HL-60 (cell line): ENCODE measurements around the gene DPH1.

Source experiments
- GABPA ChIP-seq: IDR thresholded peaks from 2 replicates; pipeline ENCODE4 v1.6.1; 2012; ENCODE audit warnings: low read depth
- POLR2AphosphoS5 ChIP-seq: IDR thresholded peaks from 2 replicates; pipeline ENCODE4 v1.6.1; 2012; ENCODE audit warnings: low read depth
- TF ChIP-seq, protein P1 (sequence below): IDR thresholded peaks from one replicate; pipeline ENCODE4 v1.5.1; 2011; ENCODE audit warnings: low read length, control low read depth, inconsistent platforms; ENCODE audit not compliant: insufficient read depth
- TF ChIP-seq, protein P2 (sequence below): IDR thresholded peaks from 2 replicates; pipeline ENCODE4 v1.6.1; 2012; ENCODE audit warnings: low read depth; ENCODE audit not compliant: insufficient replicate concordance

DNA sequence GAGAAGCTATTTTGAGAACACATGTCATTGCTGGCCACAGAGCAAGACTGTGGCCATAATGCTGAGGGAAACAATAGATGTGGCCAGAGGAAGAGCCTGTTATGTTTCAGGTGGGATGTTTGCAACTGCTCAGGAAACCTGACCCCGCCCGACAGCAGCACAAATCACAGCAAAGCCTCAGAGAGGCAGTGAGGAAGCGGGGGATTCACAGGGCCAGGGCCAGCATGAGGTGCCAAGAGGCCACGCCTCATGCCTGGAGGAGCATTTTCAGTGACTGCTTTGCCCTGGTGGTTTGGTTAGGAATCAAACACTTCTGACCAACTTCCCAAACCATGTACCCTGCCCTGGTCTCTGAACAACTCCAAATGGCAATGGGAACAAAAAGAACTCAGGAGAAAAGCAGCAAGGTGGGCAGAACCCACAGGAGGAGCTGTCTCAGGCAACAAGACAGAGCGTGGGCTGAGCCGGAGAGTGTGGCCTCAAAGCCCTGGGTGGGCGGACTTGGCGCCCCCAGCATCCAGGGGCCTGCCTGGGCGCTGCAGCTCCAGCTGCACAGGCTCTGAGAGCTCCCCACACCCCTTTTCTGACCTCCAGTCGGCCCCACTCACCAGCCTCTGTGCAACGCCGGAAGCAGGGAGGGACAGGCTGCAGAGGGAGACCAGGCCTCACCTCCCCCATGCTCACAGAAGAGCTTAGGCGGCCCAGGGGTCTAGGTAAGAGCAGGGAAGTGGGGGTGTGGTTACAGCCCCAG, 45.6 kb downstream of the DPH1 start:
- TF ChIP-seq, protein P1, sequence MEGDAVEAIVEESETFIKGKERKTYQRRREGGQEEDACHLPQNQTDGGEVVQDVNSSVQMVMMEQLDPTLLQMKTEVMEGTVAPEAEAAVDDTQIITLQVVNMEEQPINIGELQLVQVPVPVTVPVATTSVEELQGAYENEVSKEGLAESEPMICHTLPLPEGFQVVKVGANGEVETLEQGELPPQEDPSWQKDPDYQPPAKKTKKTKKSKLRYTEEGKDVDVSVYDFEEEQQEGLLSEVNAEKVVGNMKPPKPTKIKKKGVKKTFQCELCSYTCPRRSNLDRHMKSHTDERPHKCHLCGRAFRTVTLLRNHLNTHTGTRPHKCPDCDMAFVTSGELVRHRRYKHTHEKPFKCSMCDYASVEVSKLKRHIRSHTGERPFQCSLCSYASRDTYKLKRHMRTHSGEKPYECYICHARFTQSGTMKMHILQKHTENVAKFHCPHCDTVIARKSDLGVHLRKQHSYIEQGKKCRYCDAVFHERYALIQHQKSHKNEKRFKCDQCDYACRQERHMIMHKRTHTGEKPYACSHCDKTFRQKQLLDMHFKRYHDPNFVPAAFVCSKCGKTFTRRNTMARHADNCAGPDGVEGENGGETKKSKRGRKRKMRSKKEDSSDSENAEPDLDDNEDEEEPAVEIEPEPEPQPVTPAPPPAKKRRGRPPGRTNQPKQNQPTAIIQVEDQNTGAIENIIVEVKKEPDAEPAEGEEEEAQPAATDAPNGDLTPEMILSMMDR: no peak
- TF ChIP-seq POLR2AphosphoS5 (no peak), GABPA (no peak)
- TF ChIP-seq, protein P2, sequence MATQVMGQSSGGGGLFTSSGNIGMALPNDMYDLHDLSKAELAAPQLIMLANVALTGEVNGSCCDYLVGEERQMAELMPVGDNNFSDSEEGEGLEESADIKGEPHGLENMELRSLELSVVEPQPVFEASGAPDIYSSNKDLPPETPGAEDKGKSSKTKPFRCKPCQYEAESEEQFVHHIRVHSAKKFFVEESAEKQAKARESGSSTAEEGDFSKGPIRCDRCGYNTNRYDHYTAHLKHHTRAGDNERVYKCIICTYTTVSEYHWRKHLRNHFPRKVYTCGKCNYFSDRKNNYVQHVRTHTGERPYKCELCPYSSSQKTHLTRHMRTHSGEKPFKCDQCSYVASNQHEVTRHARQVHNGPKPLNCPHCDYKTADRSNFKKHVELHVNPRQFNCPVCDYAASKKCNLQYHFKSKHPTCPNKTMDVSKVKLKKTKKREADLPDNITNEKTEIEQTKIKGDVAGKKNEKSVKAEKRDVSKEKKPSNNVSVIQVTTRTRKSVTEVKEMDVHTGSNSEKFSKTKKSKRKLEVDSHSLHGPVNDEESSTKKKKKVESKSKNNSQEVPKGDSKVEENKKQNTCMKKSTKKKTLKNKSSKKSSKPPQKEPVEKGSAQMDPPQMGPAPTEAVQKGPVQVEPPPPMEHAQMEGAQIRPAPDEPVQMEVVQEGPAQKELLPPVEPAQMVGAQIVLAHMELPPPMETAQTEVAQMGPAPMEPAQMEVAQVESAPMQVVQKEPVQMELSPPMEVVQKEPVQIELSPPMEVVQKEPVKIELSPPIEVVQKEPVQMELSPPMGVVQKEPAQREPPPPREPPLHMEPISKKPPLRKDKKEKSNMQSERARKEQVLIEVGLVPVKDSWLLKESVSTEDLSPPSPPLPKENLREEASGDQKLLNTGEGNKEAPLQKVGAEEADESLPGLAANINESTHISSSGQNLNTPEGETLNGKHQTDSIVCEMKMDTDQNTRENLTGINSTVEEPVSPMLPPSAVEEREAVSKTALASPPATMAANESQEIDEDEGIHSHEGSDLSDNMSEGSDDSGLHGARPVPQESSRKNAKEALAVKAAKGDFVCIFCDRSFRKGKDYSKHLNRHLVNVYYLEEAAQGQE: no peak
